ENCODE measurements around the gene PLTP. TPM values are rescaled to one million over a fixed set of nuclear protein-coding genes. Genes with fewer than 3 reads are reported as not detected.

The PLTP gene
- total RNA-seq, 1 donor from 2014 or later, result 2.8 TPM

GRCh38 chr20:45848969-45849582, 62.9 kb downstream of the PLTP start:
- no peak for DNase-seq (ENCODE audit: low read depth in 2 of 2)

Other genes starting within 250 kb of the PLTP start
- not detected in 2 replicates for gene WFDC11, start 241.9 kb downstream of the PLTP start, total RNA-seq
- gene WFDC13, start 210.1 kb downstream of the PLTP start, total RNA-seq, result not detected in 2 replicates
- gene WFDC10B, start 207.1 kb downstream of the PLTP start, total RNA-seq, result not detected in 2 replicates
- not detected in 2 replicates for gene SPINT4, start 189.8 kb downstream of the PLTP start, total RNA-seq
- not detected in 2 replicates for gene WFDC3, start 120.3 kb downstream of the PLTP start, total RNA-seq
- gene DNTTIP1, start 120.2 kb downstream of the PLTP start, total RNA-seq, result 13.9 and 16.2 TPM in 2 replicates
- 9.6 and 17.1 TPM in 2 replicates for gene UBE2C, start 99.5 kb downstream of the PLTP start, total RNA-seq
- gene TNNC2, start 84.8 kb downstream of the PLTP start, total RNA-seq, result 0.13 TPM in 1 of 2 replicates, not detected in the other
- 11.7 and 13.4 TPM in 2 replicates for gene SNX21, start 78.4 kb downstream of the PLTP start, total RNA-seq
- 26.8 and 36.0 TPM in 2 replicates for gene ACOT8, start 54.8 kb downstream of the PLTP start, total RNA-seq
- gene ZSWIM3, start 54.5 kb downstream of the PLTP start, total RNA-seq, result 6.2 and 9.7 TPM in 2 replicates
- gene ZSWIM1, start 30.9 kb downstream of the PLTP start, total RNA-seq, result 2.8 and 4.7 TPM in 2 replicates
- 0.51 and 1.0 TPM in 2 replicates for gene SPATA25, start 24.5 kb downstream of the PLTP start, total RNA-seq
- 2.3 and 4.0 TPM in 2 replicates for gene NEURL2, start 20.9 kb downstream of the PLTP start, total RNA-seq
- 29.4 and 73.2 TPM in 2 replicates for gene CTSA, start 20.8 kb downstream of the PLTP start, total RNA-seq
- gene PCIF1, start 22.5 kb upstream of the PLTP start, total RNA-seq, result 7.2 and 11.5 TPM in 2 replicates
- 6.0 and 9.0 TPM in 2 replicates for gene ZNF335, start 60.0 kb upstream of the PLTP start, total RNA-seq
- 0.13 TPM in 1 of 2 replicates, not detected in the other for gene MMP9, start 96.8 kb upstream of the PLTP start, total RNA-seq
- gene SLC12A5, start 117.1 kb upstream of the PLTP start, total RNA-seq, result 0.13 and 0.51 TPM in 2 replicates
- 9.0 and 10.4 TPM in 2 replicates for gene NCOA5, start 177.8 kb upstream of the PLTP start, total RNA-seq
- 9.1 and 10.9 TPM in 2 replicates for gene CD40, start 206.2 kb upstream of the PLTP start, total RNA-seq

Data from dermis microvascular lymphatic vessel endothelial cell (primary cell).